Stimulated activated CD4-positive, alpha-beta T cell treated with anti-CD3 and anti-CD28 coated beads, TNF-alpha, amount 100 ng/mL, for 4 hours (primary cell): ENCODE results near the gene SMARCD3.

Experiments
- DNase-seq, 3 experiments: peaks; one replicate each; pipeline ENCODE4 v3.0.0-alpha.2; 2020; ENCODE audit warnings: low read depth in 3 of 3

Gene SMARCD3

GRCh38 chr7:151236406-151236805, 12.1 kb downstream of the SMARCD3 start:
- DNase-seq: no peak

- DNase-seq: no peak
Measured at GRCh38 chr7:151235091-151235787, 13.3 kb downstream of the SMARCD3 start.

GRCh38 chr7:151233804-151234203, 14.7 kb downstream of the SMARCD3 start:
- no peak for DNase-seq

DNA sequence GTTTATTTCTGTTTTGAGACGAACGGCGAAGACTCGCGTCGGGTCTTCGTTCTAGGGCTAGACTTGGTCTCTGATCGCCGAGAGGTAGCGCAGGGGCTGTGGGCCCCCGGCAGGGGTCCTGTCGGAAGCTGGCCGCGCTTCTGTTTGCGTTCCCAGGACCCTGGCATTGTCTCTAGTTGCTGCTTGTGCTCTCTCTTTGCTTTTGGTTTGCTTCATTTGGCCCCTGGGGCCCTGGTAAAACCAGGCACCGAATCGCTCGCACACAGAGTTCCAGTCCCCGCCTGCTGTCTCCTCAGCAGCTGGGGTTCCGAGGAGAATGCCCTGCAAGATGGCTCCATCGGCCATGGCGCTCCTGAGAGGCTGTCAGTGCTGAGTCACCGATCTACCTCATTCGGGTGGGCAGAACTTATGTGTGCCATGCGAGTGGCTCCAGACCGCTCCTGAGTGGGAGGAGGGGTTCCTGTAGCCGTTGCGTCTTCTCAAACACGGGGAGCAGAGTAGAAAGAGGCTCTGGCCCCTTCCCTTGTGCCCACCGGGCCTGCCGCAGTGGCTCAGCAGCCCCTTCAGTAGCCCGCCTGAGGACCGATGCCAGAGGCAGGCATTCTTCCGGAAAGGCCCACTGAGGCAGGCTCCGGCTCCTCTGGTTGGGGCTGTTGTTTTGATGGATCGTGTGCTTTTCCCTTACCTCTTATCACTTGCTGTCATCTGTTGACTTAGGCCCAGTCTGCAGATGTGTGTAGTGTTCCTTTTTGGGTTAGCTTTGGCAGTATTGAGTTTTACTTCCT, 15.4 kb downstream of the SMARCD3 start:
- DNase-seq: peak; percentile 54 to 62 (median 61)

- DNase-seq: peak; percentile 75 to 78 (median 76)
Measured at GRCh38 chr7:151232091-151232916, 16.2 kb downstream of the SMARCD3 start, which contains the start of gene CHPF2. CHPF2 (plus strand) TSS chr7:151232483; CDS start chr7:151234012, 1,529 bp downstream.

DNA sequence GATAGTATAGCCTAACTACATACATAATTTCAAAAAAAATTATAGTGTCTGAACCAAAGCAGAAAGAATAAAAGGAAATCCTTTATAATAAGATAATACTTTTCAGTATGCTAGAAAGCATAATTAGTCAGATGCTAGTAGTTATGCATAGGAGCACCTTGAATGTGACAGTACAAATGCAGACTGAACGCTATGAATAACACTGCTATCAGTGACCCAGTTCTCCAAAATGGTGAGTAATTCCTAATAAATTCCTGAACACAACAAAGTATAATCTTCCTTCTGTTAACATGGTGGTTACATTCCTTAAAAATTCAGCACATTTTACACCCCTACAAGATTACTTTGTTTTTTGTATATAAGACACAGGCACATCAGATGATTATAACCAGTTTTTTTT, 17.4 kb downstream of the SMARCD3 start:
- no peak for DNase-seq

GRCh38 chr7:151229249-151229648, 19.2 kb downstream of the SMARCD3 start:
- DNase-seq: no peak

DNA sequence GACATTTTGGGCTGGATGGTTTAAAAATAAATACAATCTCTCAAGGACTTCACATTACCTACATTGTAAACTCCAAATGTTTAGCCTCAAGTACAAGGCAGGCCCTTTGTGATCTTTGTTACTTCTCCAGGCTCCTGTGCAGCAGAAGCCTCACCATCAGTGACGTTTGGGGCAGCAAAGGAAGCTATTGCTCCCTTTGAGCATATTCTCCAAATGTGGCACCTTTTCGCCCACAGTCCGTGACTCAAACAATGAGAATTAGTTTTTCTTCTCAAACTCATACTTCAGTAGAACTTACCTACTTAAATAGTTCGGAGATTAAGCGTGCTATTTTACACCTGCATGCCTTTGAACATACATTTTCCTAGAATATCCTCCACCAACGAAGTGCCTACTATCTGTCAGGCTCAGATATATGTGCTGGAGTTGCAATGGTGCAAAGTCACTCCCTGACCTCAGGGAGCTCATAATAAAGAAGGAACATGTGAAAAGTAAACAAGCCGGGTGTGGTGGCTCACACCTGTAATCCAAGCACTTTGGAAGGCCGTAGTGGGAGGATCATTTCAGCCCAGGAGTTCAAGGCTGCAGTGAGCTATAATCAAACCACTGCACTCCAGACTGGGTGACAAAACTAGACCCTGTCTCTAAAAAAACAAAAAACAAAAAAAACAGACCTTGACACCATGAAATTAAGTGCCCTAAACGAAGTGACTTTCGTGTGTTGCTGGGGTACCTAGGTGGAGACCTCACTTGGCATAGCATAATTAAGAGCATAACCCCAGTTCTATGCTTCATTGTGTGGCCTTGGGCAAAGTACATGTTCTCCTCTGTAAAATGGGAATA, 20.2 kb downstream of the SMARCD3 start:
- DNase-seq: no peak

DNA sequence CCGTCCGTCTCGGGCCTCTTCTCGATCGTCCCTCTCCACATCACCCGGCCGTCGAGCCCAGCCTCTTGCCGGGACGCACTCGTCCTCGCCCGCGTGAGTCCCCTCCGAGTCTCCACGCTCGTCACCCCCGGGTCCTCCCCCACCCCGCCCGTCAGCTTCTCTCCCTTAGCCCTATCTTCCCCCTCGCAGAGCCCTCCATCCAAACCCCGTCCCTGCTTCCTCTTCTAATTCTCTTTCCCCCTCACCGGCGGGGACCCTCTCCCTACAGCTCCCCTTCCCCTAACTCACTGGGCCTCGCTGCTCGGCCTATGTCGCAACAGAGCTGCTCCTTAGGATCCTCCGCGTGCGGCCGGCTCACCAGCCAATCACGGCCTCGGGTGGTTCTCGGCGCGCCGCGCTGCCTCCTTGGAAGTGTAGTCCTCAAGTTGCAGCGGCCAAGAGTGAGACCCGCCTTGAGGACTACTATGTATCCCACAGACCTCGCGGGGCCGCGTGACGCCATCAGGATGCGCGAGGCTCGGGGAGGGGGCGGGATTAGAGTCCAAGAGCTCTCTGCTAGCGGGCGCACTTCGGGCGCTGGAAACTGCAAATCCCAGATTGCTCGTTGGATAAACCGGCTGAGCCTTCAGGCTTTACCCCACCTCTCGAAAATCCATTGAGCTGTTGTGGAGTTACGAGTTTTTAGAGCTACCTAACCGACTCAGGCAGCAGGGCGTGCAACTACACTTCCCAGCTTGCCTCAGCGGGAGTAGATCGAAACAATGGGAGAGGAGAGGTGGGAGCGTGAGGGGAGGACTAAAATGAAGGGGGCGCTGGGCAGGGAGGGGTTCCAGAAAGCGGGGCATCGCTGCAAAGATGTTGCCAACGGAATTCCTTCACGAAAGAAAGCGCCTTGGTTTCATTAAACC, 21.4 kb downstream of the SMARCD3 start, which contains the start of gene ABCF2:
Gene ABCF2, minus strand, starts transcription at position 331 of the 908 bp plus-strand sequence. CDS start 747 bp downstream, outside the sequence.
- peak; percentile 94 to 97 (median 97) for DNase-seq

GRCh38 chr7:151226560-151226874, 22.0 kb downstream of the SMARCD3 start:
- no peak for DNase-seq

DNA sequence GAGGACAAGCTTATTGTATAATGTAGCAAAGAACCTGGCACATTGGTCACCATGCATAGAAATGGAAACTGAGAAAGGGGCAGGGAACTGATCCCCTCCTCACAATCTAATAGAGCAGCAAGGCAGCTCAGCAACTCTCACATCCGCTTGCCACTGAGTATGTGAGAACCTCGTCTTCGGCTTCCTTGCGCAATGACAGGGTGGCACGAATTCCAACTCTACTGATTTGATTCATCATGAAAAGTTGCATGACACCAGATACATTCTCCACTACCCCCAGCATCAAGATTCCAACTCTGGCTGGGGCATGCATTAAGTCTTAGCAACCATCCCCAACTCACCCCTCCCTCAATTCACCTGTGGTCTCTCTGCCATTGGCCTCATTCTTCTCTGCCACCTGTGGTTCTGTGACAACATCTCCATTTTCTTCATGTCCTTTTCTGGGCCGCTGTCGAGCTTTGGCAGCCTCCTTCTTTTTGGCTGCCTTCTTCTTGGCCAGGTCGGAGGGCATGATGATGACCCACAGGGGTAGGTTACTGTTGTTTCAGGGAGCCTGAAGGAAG, 22.5 kb downstream of the SMARCD3 start:
- DNase-seq: no peak

- DNase-seq: no peak
Measured at GRCh38 chr7:151223728-151224127, 24.8 kb downstream of the SMARCD3 start.

GRCh38 chr7:151218170-151218569, 30.3 kb downstream of the SMARCD3 start:
- no peak for DNase-seq

- DNase-seq: no peak
Measured at GRCh38 chr7:151215396-151215795, 33.1 kb downstream of the SMARCD3 start.

DNA sequence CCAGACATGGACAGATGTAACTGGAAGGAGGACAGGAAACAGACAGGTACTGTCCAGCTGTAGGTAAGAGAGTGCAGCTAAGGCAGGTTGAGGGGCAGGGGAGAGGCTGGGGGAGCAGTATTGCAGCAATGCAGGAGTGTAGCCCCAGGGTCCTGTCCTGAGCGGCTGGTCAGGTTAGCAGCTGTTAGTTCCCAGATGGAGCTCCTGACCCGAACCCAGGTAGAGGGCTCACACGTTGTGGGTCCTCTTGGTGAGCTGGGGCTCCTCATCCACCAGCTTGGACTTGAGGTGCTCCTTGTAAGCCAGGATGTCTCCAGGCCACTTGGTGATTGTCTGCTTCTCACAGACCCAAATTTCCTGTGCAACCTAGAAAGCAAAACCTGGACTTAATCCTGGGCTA, 34.7 kb downstream of the SMARCD3 start:
- no peak for DNase-seq

DNA sequence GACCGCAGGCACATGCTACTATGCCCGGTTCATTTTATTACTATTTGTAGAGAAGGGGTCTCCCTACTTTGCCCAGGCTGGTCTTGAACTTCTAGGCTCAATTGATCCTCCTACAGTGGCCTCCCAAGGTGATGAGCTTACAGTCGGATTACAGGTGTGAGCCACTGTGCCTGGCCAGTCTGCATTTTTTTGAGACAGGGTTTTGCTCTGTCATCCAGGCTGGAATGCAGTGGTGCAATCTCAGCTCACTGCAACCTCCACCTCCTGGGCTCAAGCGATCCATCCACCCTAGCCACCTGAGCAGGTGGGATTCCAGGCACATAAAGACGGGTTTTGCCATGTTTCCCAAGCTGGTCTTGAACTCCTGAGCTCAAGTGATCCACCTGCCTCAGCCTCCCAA, 35.9 kb downstream of the SMARCD3 start:
- DNase-seq: no peak

DNA sequence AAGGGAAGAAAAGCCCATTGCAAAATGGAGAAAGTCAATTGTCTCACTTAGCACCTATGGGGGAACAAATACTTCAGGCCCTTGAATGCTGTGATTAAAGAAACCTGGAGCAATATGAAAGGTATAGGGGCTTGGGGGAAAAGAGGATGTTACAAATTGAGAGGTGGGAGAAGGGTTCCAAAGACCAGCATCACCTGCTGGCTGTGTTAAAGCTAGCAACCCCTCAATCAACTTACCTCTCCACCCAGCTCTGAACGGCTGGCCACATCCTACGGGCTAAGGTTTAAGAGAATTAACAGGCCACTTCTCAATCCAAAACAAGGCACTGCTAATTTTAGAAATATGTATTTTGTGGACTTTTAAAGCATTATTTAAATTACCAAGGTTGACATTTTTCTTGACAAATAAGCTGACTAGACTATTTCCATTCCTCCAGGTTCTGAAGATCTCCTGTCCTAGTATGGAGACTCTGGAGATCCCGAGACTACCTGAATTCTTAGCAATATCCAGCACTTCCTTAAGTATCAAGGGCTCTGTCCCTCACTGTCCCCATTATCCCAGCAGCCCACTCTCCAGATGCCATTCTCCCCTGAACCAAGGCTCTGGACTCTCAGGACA, 37.2 kb downstream of the SMARCD3 start:
- no peak for DNase-seq

DNA sequence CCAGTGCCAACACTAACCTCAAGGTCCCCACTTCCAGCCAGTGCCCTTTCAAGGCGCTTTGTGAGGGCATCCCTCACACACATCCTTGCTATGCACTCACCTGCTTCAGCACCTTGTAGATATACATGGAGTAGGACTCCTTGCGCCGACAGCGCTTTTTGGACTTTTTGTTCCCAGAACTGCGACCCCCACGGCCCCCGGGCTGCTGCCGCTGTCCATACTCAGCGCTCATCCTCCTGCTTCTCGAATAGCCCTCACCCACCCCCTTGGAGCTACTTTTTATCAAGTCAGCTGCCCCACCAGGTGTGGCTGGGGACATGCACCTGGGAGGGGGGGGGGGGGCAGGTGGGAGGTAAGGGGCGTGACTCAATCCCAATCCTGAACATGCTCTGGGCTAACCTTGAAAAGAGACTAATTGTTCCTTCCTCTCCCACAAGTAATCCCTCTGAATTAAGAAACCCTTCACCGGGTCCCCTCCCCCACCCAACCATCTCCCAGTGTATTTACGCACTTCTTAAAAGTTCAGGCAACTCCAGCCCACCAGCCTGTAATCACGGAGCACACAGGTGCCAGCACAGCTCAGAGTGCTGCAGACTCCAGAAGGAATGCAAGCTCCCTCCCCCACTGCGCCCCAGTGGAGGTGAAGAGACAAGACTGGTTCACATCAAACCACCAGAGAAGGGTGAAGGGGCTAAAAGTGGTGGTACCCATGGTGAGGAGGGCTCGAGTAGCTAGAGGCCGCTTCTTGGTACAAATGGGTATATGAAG, 38.2 kb downstream of the SMARCD3 start, which contains the start of gene H2BK1:
Gene H2BK1, minus strand, starts transcription at position 402 of the 768 bp plus-strand sequence. Its CDS starts 170 bp downstream, at position 232.
- DNase-seq: no peak

DNA sequence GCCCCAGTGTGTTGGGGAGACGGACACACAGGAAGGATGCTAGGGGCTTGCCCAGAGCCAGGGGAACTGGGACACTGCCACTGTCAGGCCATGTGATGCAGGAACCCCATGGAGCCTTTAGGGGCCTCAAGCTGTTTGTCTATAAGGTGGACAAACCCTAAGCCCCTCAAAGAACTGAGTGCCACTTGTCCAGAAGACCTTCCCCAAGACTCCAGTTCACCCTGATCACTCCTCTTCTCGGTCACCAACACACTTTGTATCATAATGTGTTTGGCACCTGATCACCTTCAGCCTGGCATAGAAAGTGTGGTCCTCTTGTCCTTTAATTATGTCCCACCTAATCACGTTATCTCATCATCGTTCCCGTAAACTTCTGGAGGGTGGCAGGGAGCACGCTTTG, 38.9 kb downstream of the SMARCD3 start:
- DNase-seq: no peak
